ENCODE data around the gene RGS7. TPM values are rescaled to one million over a fixed set of nuclear protein-coding genes. Genes with fewer than 3 reads are reported as not detected.

The RGS7 gene
- total RNA-seq, 1 experiment from 2014 or later, result 1.5 TPM

DNA sequence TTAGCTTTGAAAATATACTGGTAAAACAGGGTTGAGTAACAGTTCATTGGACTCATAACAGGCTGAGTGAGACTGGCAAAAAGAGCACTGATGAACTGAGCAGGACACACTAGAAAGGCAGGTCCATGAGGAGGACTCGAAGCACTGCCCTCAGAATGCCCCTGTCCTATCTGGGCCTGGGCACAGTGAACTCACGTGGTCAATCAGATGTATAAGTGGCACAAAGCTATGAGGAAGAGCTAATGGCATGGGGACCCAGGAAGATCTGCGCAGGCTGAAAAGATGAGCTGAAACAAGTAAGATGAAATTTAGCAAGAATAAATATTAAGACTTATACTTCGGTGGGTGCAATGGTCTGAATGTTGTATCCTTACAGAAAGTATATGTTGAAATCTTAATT, 9.2 kb upstream of the RGS7 start:
- H2BK5ac ChIP-seq (ENCODE audit: insufficient read length, low read length), result no peak overlapping the region
- H3K36me3 Mint-ChIP-seq (ENCODE audit: insufficient read depth in 1 of 3, low read depth in 3 of 3), result no peaks in the 10 kb centered on the region; a peak in 1 of 7 replicates
- no peak overlapping the region for H2BK12ac ChIP-seq (ENCODE audit: insufficient read length, low read depth, low read length)
- no peaks in the 10 kb centered on the region for H3K79me1 ChIP-seq (ENCODE audit: insufficient read depth, low read depth, low read length, poor library complexity, severe bottlenecking)
- TF ChIP-seq CTCF (conservative IDR thresholded peaks at IDR 0.05), result no peak
- H3K9me3 Mint-ChIP-seq, result peaks cover 0 to 2% of the 10 kb centered on the region in 2 experiments; a peak in 2 of 5 replicates
- H4K91ac ChIP-seq (ENCODE audit: insufficient read length, low read depth, low read length), result no peak overlapping the region
- H4K20me1 ChIP-seq (ENCODE audit: control insufficient read depth, insufficient read depth, insufficient read length), result no peaks in the 10 kb centered on the region
- no peaks in the 10 kb centered on the region for H3K9me3 ChIP-seq (ENCODE audit: control insufficient read depth, low read depth, low read length)
- H4K5ac ChIP-seq (ENCODE audit: insufficient read length, low read depth, low read length), result no peak overlapping the region
- no peak overlapping the region for H3K27ac Mint-ChIP-seq
- no peak overlapping the region for H4K8ac ChIP-seq (replicated peaks; ENCODE audit: insufficient read length, low read depth, low read length)
- H3K23ac ChIP-seq (ENCODE audit: insufficient read length, low read depth, low read length), result no peak overlapping the region
- H3K27me3 ChIP-seq (ENCODE audit: insufficient read depth, low read length), result no peaks in the 10 kb centered on the region
- H3K4me1 ChIP-seq (ENCODE audit: insufficient read depth, low read length), result peaks cover 2% of the 10 kb centered on the region; the same call in 1 of the 2 replicates
- no peaks in the 10 kb centered on the region for H3K23me2 ChIP-seq (ENCODE audit: insufficient read length, low read depth, low read length, poor library complexity, severe bottlenecking)
- no peak overlapping the region for H3K14ac ChIP-seq (ENCODE audit: insufficient read depth, low read length)
- H3K56ac ChIP-seq (ENCODE audit: insufficient read length, low read depth, low read length), result no peak overlapping the region
- H2BK15ac ChIP-seq (ENCODE audit: low read depth, low read length), result no peak overlapping the region
- H3T11ph ChIP-seq (ENCODE audit: low read length), result no peak overlapping the region
- WGBS (ENCODE audit: extremely low coverage, insufficient read length, low lambda C conversion rate), result no CpG with 5 or more reads among the region's 4 CpGs
- no peak overlapping the region for H2AK5ac ChIP-seq (ENCODE audit: insufficient read length, low read length)
- no peak overlapping the region for H2BK120ac ChIP-seq (ENCODE audit: low read depth, low read length, poor library complexity, severe bottlenecking)
- H3K9ac ChIP-seq (ENCODE audit: extremely low read depth, insufficient read length, low read length), result no peak overlapping the region
- no peak overlapping the region for H3K27ac ChIP-seq (ENCODE audit: insufficient read length, low read depth, low read length)
- H3K27me3 Mint-ChIP-seq (ENCODE audit: low read depth), result no peaks in the 10 kb centered on the region; the same call in 1 of the 2 replicates
- H3K18ac ChIP-seq (ENCODE audit: insufficient read length, low read depth, low read length), result no peak overlapping the region
- H3K4me2 ChIP-seq (ENCODE audit: insufficient read depth, insufficient read length, low read length), result no peak overlapping the region
- H3K4me3 Mint-ChIP-seq, result no peak overlapping the region; a peak in 1 of 5 replicates
- no peak overlapping the region for H2AFZ ChIP-seq (ENCODE audit: low read length)
- no peaks in the 10 kb centered on the region for H3K79me2 ChIP-seq (ENCODE audit: insufficient read depth, low read length)
- no peak overlapping the region for H2BK20ac ChIP-seq (ENCODE audit: low read depth, low read length, poor library complexity, severe bottlenecking)
- H3K4me1 Mint-ChIP-seq, result no peaks in the 10 kb centered on the region
- no peak for DNase-seq
- H3K4ac ChIP-seq (ENCODE audit: low read depth, low read length), result no peak overlapping the region
